Measurements from ENCODE around the gene DPYD. TPM values are rescaled to one million over a fixed set of nuclear protein-coding genes. Genes with fewer than 3 reads are reported as not detected.

The DPYD gene
- total and polyA plus RNA-seq, 8 donors: 2.7 to 24.5 (median 9.4) TPM

DNA sequence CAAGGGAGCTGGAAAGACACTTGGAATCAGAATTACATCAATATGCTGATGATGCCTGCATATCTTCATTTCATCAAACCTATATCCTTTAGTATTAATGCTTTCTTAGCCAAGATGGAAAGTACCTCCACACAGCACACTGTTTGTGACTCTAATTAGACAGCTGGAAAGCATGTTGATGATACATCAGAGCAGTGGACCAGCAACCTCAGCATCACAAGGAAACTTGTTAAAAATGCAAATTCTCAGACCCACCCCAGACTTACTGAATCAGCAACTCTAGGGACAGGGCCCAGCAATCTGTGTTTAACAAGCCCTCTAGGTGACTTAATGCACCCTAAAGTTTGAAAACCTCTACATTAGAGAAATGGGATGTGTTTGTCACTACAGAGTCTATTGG lies 332.1 kb downstream of the DPYD start:
- Histone ChIP-seq H3K27ac (no peak overlapping the region), H3K27me3 (no peaks in the 10 kb centered on the region), H3K36me3 (no peaks in the 10 kb centered on the region), H3K4me1 (no peaks in the 10 kb centered on the region), H3K9me3 (no peaks in the 10 kb centered on the region), H3K4me3 (no peak overlapping the region)
- DNase-seq (no peak), ATAC-seq (no peak), FAIRE-seq (no peak)
- intact Hi-C loops (cut with DNase I): no loop called here
- TF ChIP-seq, protein P1, sequence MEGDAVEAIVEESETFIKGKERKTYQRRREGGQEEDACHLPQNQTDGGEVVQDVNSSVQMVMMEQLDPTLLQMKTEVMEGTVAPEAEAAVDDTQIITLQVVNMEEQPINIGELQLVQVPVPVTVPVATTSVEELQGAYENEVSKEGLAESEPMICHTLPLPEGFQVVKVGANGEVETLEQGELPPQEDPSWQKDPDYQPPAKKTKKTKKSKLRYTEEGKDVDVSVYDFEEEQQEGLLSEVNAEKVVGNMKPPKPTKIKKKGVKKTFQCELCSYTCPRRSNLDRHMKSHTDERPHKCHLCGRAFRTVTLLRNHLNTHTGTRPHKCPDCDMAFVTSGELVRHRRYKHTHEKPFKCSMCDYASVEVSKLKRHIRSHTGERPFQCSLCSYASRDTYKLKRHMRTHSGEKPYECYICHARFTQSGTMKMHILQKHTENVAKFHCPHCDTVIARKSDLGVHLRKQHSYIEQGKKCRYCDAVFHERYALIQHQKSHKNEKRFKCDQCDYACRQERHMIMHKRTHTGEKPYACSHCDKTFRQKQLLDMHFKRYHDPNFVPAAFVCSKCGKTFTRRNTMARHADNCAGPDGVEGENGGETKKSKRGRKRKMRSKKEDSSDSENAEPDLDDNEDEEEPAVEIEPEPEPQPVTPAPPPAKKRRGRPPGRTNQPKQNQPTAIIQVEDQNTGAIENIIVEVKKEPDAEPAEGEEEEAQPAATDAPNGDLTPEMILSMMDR (IDR thresholded peaks at IDR 0.05): no peak

DNA sequence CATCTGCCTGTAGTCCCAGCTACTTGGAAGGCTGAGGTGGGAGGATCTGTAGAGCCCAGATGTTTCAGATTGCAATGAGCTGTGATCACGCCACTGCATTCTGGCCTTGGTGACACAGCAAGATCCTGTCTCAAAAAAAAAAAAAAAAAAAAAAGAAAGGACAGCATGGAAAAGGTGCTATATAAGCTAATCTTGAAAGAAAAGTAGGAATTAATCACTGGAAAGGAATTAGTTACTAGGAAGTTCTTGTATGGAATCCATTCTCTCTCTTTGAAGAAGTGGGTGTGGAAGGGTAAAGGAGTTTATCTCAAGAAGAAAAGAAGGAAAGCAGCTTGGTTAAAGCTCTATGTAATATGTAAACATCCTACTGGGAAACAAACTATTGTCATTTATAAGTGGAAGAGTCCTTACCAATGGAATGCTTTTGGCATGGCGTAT lies 339.2 kb downstream of the DPYD start:
- H3K36me3 ChIP-seq: no peaks in the 10 kb centered on the region
- no peak overlapping the region for H3K27ac ChIP-seq
- WGBS, 2 donors: 92 to 97% methylated on average over 2 of the region's 2 CpGs
- no peak overlapping the region for H3K4me3 ChIP-seq
- H3K9me3 ChIP-seq: no peaks in the 10 kb centered on the region
- H3K27me3 ChIP-seq: no peaks in the 10 kb centered on the region
- no peaks in the 10 kb centered on the region for H3K4me1 ChIP-seq
- FAIRE-seq: no peak
- DNase-seq: no peak
- TF ChIP-seq, protein P1 (IDR thresholded peaks at IDR 0.05): no peak
- intact Hi-C loops (cut with DNase I): no loop called here
- no peak for ATAC-seq

DNA sequence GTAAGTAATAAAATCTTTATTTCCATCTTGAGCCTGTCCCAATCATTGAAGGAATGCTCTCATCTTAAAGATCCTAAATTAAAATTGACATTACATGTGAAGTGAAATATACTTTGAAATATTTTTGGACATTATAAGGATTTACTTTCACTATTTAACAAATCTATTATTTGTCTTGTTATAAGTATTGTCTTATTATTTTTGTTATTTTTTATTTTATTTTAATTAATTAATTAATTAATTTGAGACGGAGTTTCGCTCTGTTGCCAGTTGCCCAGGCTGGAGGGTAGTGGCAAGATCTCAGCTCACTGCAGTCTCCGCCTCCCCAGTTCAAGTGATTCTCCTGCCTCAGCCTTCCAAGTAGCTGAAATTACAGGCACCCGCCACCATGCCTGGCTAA lies 343.2 kb downstream of the DPYD start:
- Histone ChIP-seq H3K27ac (no peak overlapping the region), H3K4me3 (no peak overlapping the region), H3K9me3 (no peaks in the 10 kb centered on the region), H3K36me3 (no peaks in the 10 kb centered on the region), H3K27me3 (no peaks in the 10 kb centered on the region), H3K4me1 (no peaks in the 10 kb centered on the region)
- 97 to 98% methylated on average over 4 of the region's 4 CpGs for WGBS, 2 donors
- DNase-seq (no peak), FAIRE-seq (peak; percentile 90), ATAC-seq (no peak)
- TF ChIP-seq, protein P1 (IDR thresholded peaks at IDR 0.05): no peak
- intact Hi-C loops (cut with DNase I): no loop called here

DNA sequence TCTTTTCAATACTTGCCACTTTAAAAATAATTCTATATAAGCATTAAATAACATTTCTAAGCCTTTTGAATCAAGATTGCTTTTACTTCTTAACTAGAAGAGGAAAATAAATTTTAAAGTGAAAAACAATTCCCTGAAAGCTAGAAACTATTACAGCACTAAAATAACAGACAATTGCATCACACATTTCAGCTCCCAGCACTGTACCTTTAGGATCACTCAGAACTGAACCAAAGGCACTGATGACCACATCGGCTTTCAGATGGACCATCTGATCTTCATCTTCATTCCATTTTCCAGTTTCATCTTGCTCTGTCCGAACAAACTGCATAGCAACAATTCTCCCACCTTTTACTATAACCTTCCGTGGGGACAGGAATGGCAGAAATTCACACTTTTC lies 347.3 kb downstream of the DPYD start:
- TF ChIP-seq, protein P1 (IDR thresholded peaks at IDR 0.05): no peak
- FAIRE-seq: no peak

DNA sequence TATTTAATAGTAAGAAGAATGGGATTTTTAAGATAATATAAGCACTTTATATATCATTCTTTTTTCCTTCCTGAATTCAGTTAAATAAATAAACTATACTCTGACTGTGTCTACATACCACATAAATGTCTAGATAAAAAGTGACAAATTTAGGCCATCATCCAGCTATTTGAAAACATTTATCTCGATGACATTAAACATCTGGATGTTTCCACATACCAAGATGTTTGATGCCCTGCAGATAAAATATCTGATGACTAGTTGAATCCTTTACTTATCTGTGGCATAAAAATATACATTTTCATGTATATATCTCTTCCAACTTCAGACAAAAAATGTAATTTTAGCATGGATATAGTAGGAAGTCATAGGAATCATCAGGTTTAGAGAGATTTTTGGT lies 348.3 kb downstream of the DPYD start:
- Histone ChIP-seq H3K4me1 (no peaks in the 10 kb centered on the region), H3K27ac (no peak overlapping the region), H3K27me3 (no peaks in the 10 kb centered on the region), H3K4me3 (no peak overlapping the region), H3K9me3 (no peaks in the 10 kb centered on the region), H3K36me3 (no peaks in the 10 kb centered on the region)
- intact Hi-C loops (cut with DNase I): no loop called here
- no peak for FAIRE-seq
- DNase-seq: no peak
- TF ChIP-seq, protein P1 (IDR thresholded peaks at IDR 0.05): no peak
- 38 to 49% methylated on average over 1 of the region's 1 CpG for WGBS, 2 donors
- ATAC-seq: no peak

More for the DNA sequence above, 347.3 kb downstream of the DPYD start:
- DNase-seq (no peak), ATAC-seq (no peak)
- Histone ChIP-seq H3K9me3 (no peaks in the 10 kb centered on the region), H3K27ac (no peak overlapping the region), H3K4me1 (no peaks in the 10 kb centered on the region), H3K36me3 (no peaks in the 10 kb centered on the region), H3K4me3 (no peak overlapping the region), H3K27me3 (no peaks in the 10 kb centered on the region)
- WGBS, 2 donors: 85 to 93% methylated on average over 3 of the region's 3 CpGs
- intact Hi-C loops (cut with DNase I): no loop called here

All from pancreas (tissue), 10 donors.